Measurements from ENCODE around the gene MAML1. TPM values are rescaled to one million over a fixed set of nuclear protein-coding genes. Genes with fewer than 3 reads are reported as not detected.

Gene MAML1
- polyA plus RNA-seq, 1 donor from 2014 or later = 6.8 TPM

DNA sequence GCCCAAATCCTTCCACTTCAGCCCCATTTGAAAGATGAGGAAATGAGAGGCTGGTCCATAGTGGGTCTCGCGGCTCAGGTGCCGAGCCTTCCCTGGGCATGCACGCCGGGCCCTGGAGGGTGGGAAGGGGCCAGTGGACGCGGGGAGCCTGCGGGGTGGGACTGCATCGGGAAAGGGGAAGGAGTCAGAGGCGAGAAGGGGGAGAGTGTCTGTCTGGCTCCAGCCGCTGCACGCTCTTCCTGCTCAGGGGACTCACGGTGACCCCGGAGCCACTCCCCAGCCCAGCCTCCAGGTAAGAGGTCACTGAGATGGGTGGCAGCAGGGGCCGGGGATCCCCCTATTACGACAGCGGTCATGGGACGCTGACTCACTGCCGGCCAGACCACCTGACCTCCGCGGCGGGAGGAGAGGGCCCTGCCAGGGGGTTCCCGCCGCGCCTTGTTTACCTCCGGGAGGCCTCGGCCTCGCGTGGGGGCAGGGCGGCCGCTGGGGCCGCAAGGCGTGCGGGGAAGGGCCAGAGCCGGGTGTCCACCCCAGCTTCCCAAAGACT lies 86.2 kb downstream of the MAML1 start:
- H3K9me2 ChIP-seq (ENCODE audit: insufficient read depth, low read length) = no peaks in the 10 kb centered on the region
- H3K27me3 ChIP-seq (ENCODE audit: insufficient read depth, low read depth, low read length) = peaks cover 4% of the 10 kb centered on the region
- TF ChIP-seq MXI1 (conservative IDR thresholded peaks at IDR 0.05; ENCODE audit: poor library complexity, severe bottlenecking) = no peak
- TF ChIP-seq EZH2 (IDR thresholded peaks at IDR 0.05; ENCODE audit: borderline replicate concordance, insufficient read depth, low read length, poor library complexity, severe bottlenecking) = no peak
- TF ChIP-seq POLR2AphosphoS5 (IDR thresholded peaks at IDR 0.05) = peak; percentile 27
- TF ChIP-seq, protein P1, sequence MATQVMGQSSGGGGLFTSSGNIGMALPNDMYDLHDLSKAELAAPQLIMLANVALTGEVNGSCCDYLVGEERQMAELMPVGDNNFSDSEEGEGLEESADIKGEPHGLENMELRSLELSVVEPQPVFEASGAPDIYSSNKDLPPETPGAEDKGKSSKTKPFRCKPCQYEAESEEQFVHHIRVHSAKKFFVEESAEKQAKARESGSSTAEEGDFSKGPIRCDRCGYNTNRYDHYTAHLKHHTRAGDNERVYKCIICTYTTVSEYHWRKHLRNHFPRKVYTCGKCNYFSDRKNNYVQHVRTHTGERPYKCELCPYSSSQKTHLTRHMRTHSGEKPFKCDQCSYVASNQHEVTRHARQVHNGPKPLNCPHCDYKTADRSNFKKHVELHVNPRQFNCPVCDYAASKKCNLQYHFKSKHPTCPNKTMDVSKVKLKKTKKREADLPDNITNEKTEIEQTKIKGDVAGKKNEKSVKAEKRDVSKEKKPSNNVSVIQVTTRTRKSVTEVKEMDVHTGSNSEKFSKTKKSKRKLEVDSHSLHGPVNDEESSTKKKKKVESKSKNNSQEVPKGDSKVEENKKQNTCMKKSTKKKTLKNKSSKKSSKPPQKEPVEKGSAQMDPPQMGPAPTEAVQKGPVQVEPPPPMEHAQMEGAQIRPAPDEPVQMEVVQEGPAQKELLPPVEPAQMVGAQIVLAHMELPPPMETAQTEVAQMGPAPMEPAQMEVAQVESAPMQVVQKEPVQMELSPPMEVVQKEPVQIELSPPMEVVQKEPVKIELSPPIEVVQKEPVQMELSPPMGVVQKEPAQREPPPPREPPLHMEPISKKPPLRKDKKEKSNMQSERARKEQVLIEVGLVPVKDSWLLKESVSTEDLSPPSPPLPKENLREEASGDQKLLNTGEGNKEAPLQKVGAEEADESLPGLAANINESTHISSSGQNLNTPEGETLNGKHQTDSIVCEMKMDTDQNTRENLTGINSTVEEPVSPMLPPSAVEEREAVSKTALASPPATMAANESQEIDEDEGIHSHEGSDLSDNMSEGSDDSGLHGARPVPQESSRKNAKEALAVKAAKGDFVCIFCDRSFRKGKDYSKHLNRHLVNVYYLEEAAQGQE (IDR thresholded peaks at IDR 0.05; ENCODE audit: borderline replicate concordance) = no peak
- TF ChIP-seq SMC3 (conservative IDR thresholded peaks at IDR 0.05; ENCODE audit: poor library complexity) = no peak
- no peaks in the 10 kb centered on the region for H3F3A ChIP-seq (ENCODE audit: insufficient read depth, low read length, poor library complexity, severe bottlenecking)
- peak overlapping the region; percentile 20 for H3K27ac ChIP-seq (ENCODE audit: low read length)
- H3K36me3 ChIP-seq (ENCODE audit: insufficient read depth, low read length) = no peaks in the 10 kb centered on the region
- H3K4me2 ChIP-seq (ENCODE audit: low read length) = no peak overlapping the region
- H2AFZ ChIP-seq (ENCODE audit: low read depth, low read length) = no peak overlapping the region
- peak overlapping the region; percentile 56 for H3K4me3 ChIP-seq (ENCODE audit: low read length)
- no peaks in the 10 kb centered on the region for H3K9me3 ChIP-seq (ENCODE audit: low read length)
- peak overlapping the region; percentile 36 for H3K9ac ChIP-seq (ENCODE audit: low read length)
- H3K79me2 ChIP-seq (replicated peaks; ENCODE audit: insufficient read depth, low read length) = peaks cover 12% of the 10 kb centered on the region
- no peaks in the 10 kb centered on the region for H4K20me1 ChIP-seq (ENCODE audit: insufficient read depth)

DNA sequence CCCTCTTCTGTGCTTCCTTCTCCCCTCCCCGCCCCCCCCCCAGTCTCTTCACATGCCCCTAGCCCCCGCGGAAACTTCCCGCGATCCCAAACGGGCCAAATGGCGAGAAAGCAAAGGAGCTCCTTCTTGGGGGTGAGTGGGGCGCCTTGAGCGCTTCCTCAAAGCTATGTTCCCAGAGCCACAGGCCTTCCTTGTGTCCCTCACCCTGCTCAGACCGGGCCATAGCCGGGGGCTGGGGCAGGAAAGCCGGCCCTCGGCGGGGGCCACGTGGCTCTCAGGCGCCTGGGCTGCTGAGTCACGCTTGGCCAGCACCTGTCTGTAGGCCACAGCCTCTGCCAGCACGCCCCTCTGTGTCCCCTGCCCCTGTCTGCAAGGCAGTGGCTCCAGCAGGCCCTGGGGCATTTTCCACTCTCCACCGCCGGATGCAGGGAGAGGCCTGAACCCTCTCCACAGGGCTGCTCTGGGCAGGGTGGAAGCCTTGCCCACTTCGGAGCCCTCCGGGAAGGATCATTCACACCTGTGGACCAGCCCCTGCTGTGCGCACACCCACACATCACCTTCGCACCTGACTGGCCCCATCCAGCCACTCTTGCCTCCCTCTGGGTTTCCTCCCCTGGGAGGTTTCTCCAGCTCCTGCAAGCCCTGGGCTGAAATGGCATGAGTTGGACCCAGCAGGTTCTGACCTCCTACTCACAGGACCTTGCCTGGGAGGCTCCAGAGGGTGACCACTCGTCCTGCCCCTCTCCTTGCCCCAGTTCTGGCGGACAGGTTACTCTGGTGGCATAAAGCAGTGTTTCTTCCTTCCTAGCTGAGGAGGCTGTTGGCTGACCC lies 86.9 kb downstream of the MAML1 start:
- no peak overlapping the region for H3K4me2 ChIP-seq (ENCODE audit: low read length)
- H3K4me3 ChIP-seq (ENCODE audit: low read length) = peak overlapping the region; percentile 56
- no peaks in the 10 kb centered on the region for H4K20me1 ChIP-seq (ENCODE audit: insufficient read depth)
- H3K9ac ChIP-seq (ENCODE audit: low read length) = peak overlapping the region; percentile 16
- TF ChIP-seq POLR2AphosphoS5 (IDR thresholded peaks at IDR 0.05) = no peak
- TF ChIP-seq EZH2 (IDR thresholded peaks at IDR 0.05; ENCODE audit: borderline replicate concordance, insufficient read depth, low read length, poor library complexity, severe bottlenecking) = no peak
- TF ChIP-seq SMC3 (conservative IDR thresholded peaks at IDR 0.05; ENCODE audit: poor library complexity) = no peak
- TF ChIP-seq EP300 (conservative IDR thresholded peaks at IDR 0.05; ENCODE audit: poor library complexity, severe bottlenecking) = no peak
- no peak for TF ChIP-seq RAD21 (conservative IDR thresholded peaks at IDR 0.05)
- TF ChIP-seq, protein P2, sequence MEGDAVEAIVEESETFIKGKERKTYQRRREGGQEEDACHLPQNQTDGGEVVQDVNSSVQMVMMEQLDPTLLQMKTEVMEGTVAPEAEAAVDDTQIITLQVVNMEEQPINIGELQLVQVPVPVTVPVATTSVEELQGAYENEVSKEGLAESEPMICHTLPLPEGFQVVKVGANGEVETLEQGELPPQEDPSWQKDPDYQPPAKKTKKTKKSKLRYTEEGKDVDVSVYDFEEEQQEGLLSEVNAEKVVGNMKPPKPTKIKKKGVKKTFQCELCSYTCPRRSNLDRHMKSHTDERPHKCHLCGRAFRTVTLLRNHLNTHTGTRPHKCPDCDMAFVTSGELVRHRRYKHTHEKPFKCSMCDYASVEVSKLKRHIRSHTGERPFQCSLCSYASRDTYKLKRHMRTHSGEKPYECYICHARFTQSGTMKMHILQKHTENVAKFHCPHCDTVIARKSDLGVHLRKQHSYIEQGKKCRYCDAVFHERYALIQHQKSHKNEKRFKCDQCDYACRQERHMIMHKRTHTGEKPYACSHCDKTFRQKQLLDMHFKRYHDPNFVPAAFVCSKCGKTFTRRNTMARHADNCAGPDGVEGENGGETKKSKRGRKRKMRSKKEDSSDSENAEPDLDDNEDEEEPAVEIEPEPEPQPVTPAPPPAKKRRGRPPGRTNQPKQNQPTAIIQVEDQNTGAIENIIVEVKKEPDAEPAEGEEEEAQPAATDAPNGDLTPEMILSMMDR (IDR thresholded peaks at IDR 0.05; ENCODE audit: poor library complexity, severe bottlenecking) = no peak
- TF ChIP-seq TAF1 (IDR thresholded peaks at IDR 0.05; ENCODE audit: low read depth) = no peak
- TF ChIP-seq MXI1 (conservative IDR thresholded peaks at IDR 0.05; ENCODE audit: poor library complexity, severe bottlenecking) = no peak
- H3K9me2 ChIP-seq (ENCODE audit: insufficient read depth, low read length) = no peaks in the 10 kb centered on the region
- peaks cover 4% of the 10 kb centered on the region for H3K27me3 ChIP-seq (ENCODE audit: insufficient read depth, low read depth, low read length)
- peak overlapping the region; percentile 80 for H3K27ac ChIP-seq (ENCODE audit: low read length)
- H3K79me2 ChIP-seq (replicated peaks; ENCODE audit: insufficient read depth, low read length) = peaks cover 12% of the 10 kb centered on the region
- H3F3A ChIP-seq (ENCODE audit: insufficient read depth, low read length, poor library complexity, severe bottlenecking) = no peaks in the 10 kb centered on the region
- no peaks in the 10 kb centered on the region for H3K36me3 ChIP-seq (ENCODE audit: insufficient read depth, low read length)
- H3K9me3 ChIP-seq (ENCODE audit: low read length) = no peaks in the 10 kb centered on the region
- H2AFZ ChIP-seq (ENCODE audit: low read depth, low read length) = no peak overlapping the region

Measured in neural cell (in vitro differentiated cells).